Epithelial cell of prostate (primary cell): Measurements from ENCODE around the gene MAP3K5.
"Not testable (repeated sequence)": the region's sequence is repeated elsewhere in the genome, so short reads cannot be mapped to it uniquely, and the experiment has no call there.

Source experiments
- DNase-seq: peaks from one replicate; pipeline ENCODE4 v3.0.0-alpha.2; 2011; ENCODE audit warnings: low read depth, low spot score
- H3K27ac ChIP-seq: fragments of 450-650 bp; 2 replicates; pipeline ENCODE4 v1.5.1; 2017; ENCODE audit warnings: mild to moderate bottlenecking

Gene MAP3K5

DNA sequence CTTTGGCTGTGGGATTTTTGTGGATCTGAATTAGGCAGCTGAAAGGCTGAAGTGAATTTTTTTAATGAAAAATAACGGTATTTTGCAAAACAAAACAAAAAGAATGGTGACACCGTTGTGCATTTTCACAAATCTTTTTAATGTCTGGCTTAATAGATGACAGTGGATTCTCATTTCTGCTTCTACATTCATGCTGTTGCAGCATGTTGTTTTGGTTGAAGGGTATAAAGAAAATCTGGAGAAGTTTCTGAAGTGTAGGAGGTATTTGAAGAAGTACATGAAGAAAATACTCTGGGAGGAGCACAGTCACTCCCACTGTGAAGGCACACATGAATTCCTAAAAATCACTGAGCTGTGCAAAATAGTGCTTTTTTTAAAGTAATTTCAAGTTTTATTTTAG lies 3.1 kb upstream of the MAP3K5 start:
- no peak overlapping the region for H3K27ac ChIP-seq
- no peak for DNase-seq

DNA sequence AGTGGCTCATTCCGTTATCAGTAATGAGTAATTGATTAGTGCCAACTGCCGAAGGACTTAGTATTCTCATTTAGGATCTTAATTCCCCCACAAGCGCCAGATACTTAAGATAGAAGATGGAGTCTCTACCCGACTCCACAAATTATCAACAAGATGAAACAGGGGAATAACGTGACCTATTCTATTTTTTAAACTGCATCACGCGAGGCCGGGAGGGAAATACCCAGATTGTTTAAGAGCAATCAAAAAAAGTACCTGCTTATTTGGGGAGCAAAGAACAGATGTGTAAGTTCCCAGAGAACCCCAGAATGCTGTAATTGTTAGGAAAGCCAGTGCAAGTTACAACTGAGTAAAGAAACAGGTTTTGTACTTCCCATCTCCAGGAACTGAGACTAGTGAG lies 1.1 kb upstream of the MAP3K5 start:
- no peak for DNase-seq
- no peak overlapping the region for H3K27ac ChIP-seq

GRCh38 chr6:136792095-136792409 lies 225 bp downstream of the MAP3K5 start:
- no peak for DNase-seq
- peak overlapping the region; percentile 82 for H3K27ac ChIP-seq

GRCh38 chr6:136791296-136792094 lies 782 bp downstream of the MAP3K5 start:
- DNase-seq, result no peak
- peak overlapping the region; percentile 82 for H3K27ac ChIP-seq

DNA sequence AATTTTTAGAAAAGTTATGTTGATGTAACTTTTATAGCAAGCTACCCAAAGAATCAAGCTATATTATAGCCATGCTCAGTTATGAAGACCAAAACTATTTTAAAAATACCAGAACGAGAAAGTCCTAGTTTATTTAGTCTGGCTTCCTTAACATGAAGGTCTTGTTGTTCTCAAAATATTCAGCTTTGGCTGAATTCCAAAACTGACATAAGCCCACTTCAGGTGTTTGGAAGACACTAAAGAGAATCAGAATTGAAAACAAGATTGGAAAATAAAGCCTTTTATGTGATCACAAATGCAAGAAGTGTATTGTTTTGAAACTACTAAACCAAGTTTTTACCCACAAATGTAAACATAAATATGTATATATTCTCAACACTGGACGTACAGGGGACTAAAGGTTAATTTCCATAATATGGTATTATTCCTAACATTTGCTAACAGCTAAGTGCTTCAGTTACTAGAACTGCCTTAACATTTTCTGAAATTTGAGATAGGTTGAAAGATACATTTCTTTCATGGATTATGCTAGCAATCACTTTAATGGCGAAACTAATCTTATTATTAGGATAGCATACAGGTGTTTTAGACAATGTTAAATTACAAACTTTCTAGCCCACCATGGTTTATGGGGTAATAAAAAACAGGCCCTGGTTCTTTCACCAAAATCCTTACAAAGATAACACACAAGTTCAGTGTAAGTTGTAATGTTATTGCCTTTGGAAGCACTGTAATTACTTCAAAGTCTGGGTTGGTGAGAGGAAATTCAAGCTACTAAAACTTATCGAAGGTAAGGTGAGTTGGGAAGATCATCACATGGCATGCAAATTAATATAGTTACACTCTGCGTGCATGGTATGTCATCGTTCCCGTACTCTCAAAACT lies 1.6 kb downstream of the MAP3K5 start:
- DNase-seq, result no peak
- peak overlapping the region; percentile 82 for H3K27ac ChIP-seq

- not testable (repeated sequence) for DNase-seq
- peak overlapping the region; percentile 82 for H3K27ac ChIP-seq
Observed at GRCh38 chr6:136789440-136789839, 2.8 kb downstream of the MAP3K5 start.

DNA sequence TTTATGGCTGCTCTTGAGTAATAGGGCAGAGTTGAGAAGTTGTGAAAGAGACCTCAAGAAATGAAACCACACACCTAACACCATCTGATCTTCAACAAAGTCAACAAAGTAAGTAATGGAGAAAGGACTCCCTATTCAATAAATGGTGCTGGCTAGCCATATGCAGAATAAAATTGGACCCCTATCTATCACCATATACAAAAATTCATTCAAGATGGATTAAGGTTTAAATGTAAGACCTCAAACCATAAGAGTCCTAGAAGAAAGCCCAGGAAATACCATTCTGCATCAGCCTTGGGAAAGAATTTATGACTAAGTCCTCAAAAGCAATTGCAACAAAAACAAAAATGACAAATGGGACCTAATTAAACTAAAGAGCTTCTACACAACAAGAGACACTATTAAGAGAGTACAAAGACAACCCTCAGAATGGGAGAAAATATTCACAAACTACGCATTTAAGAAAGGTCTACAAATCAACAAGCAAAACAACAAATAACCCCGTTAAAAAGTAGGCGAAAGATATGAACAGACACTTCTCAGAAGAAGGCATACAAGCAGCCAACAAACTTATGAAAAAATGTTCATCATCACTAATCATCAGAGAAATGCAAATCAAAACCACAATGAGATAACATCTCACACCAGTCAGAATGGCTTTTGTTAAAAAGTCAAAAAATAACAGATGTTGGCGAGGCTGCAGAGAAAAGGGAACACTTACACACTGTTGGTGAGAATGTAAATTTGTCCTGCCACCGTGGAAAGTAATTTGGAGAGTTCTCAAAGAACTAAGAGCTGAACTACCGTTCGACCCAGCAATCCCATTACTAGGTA lies 4.0 kb downstream of the MAP3K5 start:
- peak; percentile 36 for DNase-seq
- peak overlapping the region; percentile 82 for H3K27ac ChIP-seq

DNA sequence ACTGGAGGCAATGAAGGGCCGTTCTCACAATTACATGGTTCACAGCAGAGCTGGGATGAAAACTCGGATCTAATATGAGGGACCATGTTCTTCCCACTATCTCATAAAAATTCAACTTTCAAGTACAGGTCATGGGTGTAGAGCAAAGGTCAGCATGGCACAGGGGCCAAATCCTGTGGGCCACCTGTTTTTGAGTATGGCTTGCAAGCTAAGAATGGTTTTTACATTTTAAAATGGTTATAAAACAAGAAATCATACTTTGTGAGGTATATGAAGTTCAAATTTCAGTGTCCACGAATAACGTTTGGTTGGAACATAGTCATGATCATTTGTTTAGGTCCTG lies 4.6 kb downstream of the MAP3K5 start:
- H3K27ac ChIP-seq, result peak overlapping the region; percentile 82
- DNase-seq, result no peak

- H3K27ac ChIP-seq, result no peak overlapping the region
- DNase-seq, result no peak
Observed at GRCh38 chr6:136786658-136787057, 5.6 kb downstream of the MAP3K5 start.

DNA sequence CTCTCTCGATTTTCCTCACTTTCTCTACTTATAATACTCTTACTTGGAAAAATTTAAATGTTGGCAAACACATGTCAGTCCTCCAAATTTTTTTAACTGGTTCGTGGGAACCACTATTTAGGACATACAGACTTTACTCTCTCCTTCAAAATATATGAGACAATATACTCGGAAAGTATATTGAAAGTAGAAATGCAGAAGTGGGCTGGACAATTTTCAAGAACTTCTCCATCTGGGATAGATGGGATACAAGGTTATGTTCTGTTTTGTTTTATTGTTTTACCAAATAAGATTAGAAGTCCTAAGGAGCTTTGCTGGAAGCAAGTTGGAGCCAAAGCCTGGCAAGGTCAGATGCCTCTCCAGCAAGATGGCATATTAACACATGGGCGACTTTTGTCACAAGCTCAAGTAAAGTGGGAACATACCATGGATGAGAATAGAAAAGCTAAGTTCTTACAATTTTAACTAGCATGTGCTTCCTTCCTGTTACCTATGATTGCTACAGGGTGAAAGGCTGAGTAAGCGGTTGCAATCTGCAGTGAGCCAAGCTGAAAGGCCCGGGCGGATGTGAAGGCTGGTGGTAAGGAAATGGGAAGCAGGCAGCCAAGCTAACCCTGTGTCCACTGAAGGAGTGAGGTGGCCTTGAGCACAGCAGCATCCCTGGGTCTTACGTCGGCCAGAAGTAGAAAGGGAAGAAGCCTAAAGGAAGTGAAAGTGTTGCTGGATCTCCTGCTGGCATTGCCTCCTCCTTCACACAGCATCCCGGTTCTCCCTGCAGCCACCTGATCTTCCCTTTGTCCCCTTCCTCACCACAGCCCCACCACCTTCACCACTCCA lies 7.1 kb downstream of the MAP3K5 start:
- no peak for DNase-seq
- H3K27ac ChIP-seq, result peak overlapping the region; percentile 16

DNA sequence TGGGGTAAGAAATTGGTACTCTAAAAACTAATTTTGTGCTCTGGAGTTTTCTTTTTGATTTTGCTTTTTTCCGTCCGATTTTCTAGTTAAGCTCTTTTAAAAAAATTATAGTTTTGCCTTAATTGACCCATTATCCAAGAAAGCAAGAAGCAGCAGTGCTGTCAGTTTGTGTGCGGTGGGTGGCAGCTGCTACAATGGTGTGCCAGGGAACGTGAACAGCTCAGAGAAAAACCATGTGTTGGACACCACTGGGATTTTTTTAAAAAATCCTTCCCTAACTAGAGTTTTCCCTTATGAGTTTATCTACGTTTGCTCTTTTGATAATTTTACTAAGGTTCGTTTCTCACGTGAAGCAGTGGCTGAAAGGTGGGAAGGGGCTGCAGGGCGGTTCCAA lies 8.0 kb downstream of the MAP3K5 start:
- no peak for DNase-seq
- H3K27ac ChIP-seq, result no peak overlapping the region

GRCh38 chr6:136783495-136784270 lies 8.6 kb downstream of the MAP3K5 start:
- H3K27ac ChIP-seq, result peak overlapping the region; percentile 69
- no peak for DNase-seq

DNA sequence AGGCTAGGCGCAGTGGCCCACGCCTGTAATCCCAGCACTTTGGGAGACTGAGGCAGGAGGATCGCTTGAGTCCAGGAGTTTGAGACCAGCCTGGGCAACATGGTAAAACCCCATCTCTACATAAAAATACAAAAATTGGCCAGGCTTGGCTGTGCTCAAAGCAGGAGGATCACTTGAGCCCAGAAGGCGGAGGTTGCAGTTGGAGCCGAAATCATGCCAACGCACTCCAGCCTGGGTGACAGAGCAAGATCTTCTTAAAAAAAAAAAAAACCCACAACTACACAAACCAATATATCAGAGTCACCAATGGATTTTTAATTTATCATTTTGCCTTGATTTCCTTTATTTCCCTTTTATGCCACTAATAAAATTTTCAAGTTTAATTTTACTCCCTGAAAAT lies 9.3 kb downstream of the MAP3K5 start:
- H3K27ac ChIP-seq, result peak overlapping the region; percentile 69
- DNase-seq, result no peak

- DNase-seq, result peak; percentile 53
- H3K27ac ChIP-seq, result peak overlapping the region; percentile 69
Observed at GRCh38 chr6:136782021-136782770, 10.1 kb downstream of the MAP3K5 start.

DNA sequence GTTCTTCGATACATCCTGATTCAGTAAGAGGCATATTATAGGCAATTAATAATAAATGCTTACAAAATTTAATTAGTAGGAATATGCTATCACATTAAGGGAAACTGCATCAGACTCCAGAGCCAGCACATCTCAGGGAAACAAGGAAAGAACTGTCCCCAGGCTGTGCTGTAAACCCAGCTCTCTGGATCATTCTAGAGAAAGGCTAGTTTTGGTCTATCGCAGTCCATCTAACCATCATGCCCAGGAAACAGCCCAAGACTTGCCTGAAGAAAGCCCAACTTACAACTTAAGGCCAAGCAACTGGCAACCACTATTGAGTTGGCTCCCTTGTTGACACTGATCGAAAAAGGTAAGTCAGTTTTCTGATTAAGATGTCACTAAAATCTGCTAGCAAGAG lies 11.3 kb downstream of the MAP3K5 start:
- no peak for DNase-seq
- no peak overlapping the region for H3K27ac ChIP-seq

DNA sequence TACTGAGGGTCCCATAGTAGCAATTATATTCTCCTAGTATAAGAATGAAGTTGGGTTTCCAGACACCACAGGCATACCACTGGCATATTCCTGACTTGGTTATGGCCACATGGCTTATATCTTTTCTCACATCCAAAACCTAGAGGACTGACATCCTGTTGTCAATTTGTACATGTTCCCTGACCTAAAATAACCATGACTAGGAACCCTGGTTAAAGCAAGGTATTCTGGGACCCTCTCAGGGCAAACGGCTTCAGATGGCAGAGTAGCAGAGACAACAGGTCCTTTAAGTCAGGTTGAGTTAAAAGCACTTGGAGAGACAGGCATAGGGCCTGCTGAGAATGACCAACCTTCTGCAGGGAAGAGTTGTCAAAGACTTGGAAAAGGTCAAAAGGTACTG lies 12.6 kb downstream of the MAP3K5 start:
- no peak for DNase-seq
- H3K27ac ChIP-seq, result no peak overlapping the region

GRCh38 chr6:136777651-136778050 lies 14.6 kb downstream of the MAP3K5 start:
- H3K27ac ChIP-seq, result no peak overlapping the region
- DNase-seq, result no peak

- peak overlapping the region; percentile 54 for H3K27ac ChIP-seq
- no peak for DNase-seq
Observed at GRCh38 chr6:136775548-136775947, 16.7 kb downstream of the MAP3K5 start.
